Glutamatergic neuron (in vitro differentiated cells): ENCODE results near the gene FOLR2. TPM values are rescaled to one million over a fixed set of nuclear protein-coding genes. Genes with fewer than 3 reads are reported as not detected.
"Not testable (repeated sequence)": the region's sequence is repeated elsewhere in the genome, so short reads cannot be mapped to it uniquely, and the experiment has no call there.

Experiments used
- DNase-seq: peaks from one replicate; pipeline ENCODE4 v3.0.0; 2022
- H3K27ac Mint-ChIP-seq: one replicate; pipeline ENCODE4 v1.8.0; 2020; ENCODE audit warnings: mild to moderate bottlenecking, mixed read lengths, inconsistent platforms; ENCODE audit not compliant: unreplicated experiment
- H3K27me3 Mint-ChIP-seq: one replicate; pipeline ENCODE4 v1.8.0; 2020; ENCODE audit warnings: mild to moderate bottlenecking, moderate library complexity, mixed read lengths, inconsistent platforms; ENCODE audit not compliant: unreplicated experiment
- H3K36me3 Mint-ChIP-seq: one replicate; pipeline ENCODE4 v1.8.0; 2020; ENCODE audit warnings: mild to moderate bottlenecking, mixed read lengths, inconsistent platforms; ENCODE audit not compliant: unreplicated experiment
- H3K4me1 Mint-ChIP-seq: one replicate; pipeline ENCODE4 v1.8.0; 2020; ENCODE audit warnings: mild to moderate bottlenecking, low read depth, mixed read lengths, inconsistent platforms; ENCODE audit not compliant: unreplicated experiment
- H3K4me3 Mint-ChIP-seq: one replicate; pipeline ENCODE4 v1.8.0; 2020; ENCODE audit warnings: mild to moderate bottlenecking, mixed read lengths, inconsistent platforms; ENCODE audit not compliant: unreplicated experiment
- H3K9me3 Mint-ChIP-seq: one replicate; pipeline ENCODE4 v1.8.0; 2020; ENCODE audit warnings: mild to moderate bottlenecking, moderate library complexity, mixed read lengths, inconsistent platforms; ENCODE audit not compliant: unreplicated experiment
- total RNA-seq: library from RNA; stranded (reverse); fragmentation: NEBNext Ultra II Directional; extraction: Animal tissue kit (Norgen Biotek cat#: 25700); gene quantifications from one replicate; pipeline ENCODE4 v1.2.1, GENCODE V29; 2021; ENCODE audit not compliant: unreplicated experiment
- TF ChIP-seq, protein P1 (sequence below): fragments of 200-600 bp; sonication (generic); IDR thresholded peaks from one replicate; pipeline ENCODE4 v1.5.0; 2021; ENCODE audit not compliant: partially characterized antibody, unreplicated experiment

FOLR2 gene
- total RNA-seq, 1 donor from 2014 or later: not detected

DNA sequence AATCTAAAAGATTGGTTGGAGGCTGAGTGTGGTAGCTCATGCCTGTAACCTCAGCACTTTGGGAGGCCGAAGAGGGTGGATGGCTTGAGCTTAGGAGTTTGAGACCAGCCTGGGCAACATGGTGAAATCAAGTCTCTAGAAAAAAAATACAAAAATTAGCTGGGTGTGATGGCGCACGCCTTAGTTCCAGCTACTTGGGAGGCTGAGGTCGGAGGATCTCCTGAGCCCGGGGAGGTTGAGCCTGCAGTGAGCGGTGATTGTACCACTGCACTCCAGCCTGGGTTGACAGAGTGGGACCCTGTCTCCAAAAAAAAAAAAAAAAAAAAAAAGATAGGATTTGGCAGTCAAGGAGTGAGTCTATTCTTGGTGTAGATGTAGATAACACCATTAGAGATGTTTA, 14.0 kb upstream of the FOLR2 start:
- no peaks in the 10 kb centered on the region for H3K4me1 Mint-ChIP-seq
- no peak overlapping the region for H3K27ac Mint-ChIP-seq
- H3K4me3 Mint-ChIP-seq: no peak overlapping the region
- H3K9me3 Mint-ChIP-seq: no peaks in the 10 kb centered on the region
- no peaks in the 10 kb centered on the region for H3K27me3 Mint-ChIP-seq
- TF ChIP-seq, protein P1, sequence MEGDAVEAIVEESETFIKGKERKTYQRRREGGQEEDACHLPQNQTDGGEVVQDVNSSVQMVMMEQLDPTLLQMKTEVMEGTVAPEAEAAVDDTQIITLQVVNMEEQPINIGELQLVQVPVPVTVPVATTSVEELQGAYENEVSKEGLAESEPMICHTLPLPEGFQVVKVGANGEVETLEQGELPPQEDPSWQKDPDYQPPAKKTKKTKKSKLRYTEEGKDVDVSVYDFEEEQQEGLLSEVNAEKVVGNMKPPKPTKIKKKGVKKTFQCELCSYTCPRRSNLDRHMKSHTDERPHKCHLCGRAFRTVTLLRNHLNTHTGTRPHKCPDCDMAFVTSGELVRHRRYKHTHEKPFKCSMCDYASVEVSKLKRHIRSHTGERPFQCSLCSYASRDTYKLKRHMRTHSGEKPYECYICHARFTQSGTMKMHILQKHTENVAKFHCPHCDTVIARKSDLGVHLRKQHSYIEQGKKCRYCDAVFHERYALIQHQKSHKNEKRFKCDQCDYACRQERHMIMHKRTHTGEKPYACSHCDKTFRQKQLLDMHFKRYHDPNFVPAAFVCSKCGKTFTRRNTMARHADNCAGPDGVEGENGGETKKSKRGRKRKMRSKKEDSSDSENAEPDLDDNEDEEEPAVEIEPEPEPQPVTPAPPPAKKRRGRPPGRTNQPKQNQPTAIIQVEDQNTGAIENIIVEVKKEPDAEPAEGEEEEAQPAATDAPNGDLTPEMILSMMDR: no peak
- no peaks in the 10 kb centered on the region for H3K36me3 Mint-ChIP-seq
- no peak for DNase-seq

DNA sequence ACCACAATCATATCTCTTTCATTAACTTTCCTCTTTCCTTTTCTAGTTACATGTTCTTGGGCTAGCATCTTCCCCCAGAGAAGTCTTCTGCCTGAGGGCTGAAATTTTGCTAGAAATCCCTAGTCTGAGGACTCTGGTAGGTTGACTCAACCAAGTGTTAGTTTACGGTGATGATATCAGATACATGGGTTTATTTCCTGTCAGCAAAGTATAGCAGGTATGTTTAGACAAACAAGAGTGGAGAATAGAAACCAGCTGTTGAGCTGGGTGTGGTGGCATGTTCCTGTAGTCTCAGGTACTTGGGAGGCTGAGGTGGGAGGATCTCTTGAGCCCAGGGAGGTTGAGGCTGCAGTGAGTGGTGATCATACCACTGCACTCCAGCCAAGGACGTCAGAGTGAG, 13.4 kb upstream of the FOLR2 start:
- no peak overlapping the region for H3K4me3 Mint-ChIP-seq
- no peak for DNase-seq

DNA sequence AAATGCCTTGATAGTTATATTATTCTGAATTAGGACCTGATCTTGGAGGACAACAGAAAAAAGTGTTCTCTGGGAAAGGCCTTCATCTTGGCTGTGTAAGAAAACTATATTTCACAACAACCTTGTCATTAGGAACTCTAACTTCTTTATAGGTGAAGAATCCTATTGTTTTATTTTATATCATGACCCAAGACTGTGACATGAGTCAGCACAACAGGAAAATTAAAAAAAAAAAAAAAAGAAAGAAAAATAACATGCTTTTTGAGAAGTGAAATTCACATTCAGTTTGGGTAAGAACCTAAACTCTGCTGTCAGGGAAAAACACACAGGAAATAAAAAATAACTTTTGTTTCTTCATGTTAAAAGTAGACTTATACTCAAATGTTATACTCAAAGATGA, 11.7 kb upstream of the FOLR2 start:
- no peak overlapping the region for H3K4me3 Mint-ChIP-seq
- H3K4me1 Mint-ChIP-seq: no peaks in the 10 kb centered on the region
- TF ChIP-seq, protein P1: no peak
- H3K36me3 Mint-ChIP-seq: peaks cover 13% of the 10 kb centered on the region
- H3K9me3 Mint-ChIP-seq: peaks cover 6% of the 10 kb centered on the region
- H3K27ac Mint-ChIP-seq: no peak overlapping the region
- no peak for DNase-seq
- H3K27me3 Mint-ChIP-seq: no peaks in the 10 kb centered on the region

More for the DNA sequence above, 13.4 kb upstream of the FOLR2 start:
- Mint-ChIP-seq H3K9me3 (no peaks in the 10 kb centered on the region), H3K27me3 (no peaks in the 10 kb centered on the region), H3K4me1 (no peaks in the 10 kb centered on the region), H3K36me3 (no peaks in the 10 kb centered on the region), H3K27ac (no peak overlapping the region)
- TF ChIP-seq, protein P1: no peak

DNA sequence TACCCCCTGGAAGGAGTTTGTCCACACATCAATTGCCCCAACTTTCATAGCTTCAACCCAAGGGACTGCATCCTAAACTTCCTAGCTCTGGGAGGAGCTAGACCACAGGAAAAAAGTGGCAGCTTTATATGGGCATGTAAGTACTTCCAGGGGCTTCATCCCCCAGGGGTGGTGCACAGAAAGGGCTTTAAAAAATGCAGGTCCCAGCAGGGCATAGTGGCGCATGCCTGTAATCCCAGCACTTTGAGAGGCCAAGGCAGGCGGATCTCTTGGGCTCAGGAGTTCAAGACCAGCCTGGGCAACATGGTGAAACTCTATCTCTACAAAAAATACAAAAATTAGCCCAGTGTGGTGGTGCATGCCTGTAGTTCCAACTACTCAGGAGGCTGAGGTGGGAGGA, 9.8 kb upstream of the FOLR2 start:
- not testable (repeated sequence) for H3K4me3 Mint-ChIP-seq, H3K9me3 Mint-ChIP-seq, H3K4me1 Mint-ChIP-seq, DNase-seq, H3K27me3 Mint-ChIP-seq
- peak overlapping the region; percentile 16 for H3K27ac Mint-ChIP-seq
- peaks cover 17% of the 10 kb centered on the region for H3K36me3 Mint-ChIP-seq

DNA sequence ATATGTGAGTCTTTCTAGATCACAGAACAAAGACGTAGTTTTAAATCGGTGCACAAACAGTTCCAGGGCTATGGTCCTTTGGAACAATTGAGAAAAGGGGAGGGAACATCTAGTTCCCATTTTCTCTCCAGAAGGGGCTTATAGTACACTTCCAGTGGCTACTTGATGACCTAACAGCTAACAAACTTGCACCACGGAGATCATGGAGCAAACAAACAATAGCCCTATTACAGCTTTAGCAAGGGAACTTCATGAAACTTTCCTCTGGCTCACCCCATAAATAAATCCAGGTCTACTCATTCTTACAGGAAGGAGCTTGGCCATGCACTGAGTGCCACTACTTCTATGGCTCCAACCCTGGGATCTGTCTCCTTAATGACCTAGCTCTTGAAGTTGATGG, 8.3 kb upstream of the FOLR2 start:
- TF ChIP-seq, protein P1: no peak
- Mint-ChIP-seq H3K36me3 (peaks cover 17% of the 10 kb centered on the region), H3K27me3 (no peaks in the 10 kb centered on the region), H3K9me3 (peaks cover 8% of the 10 kb centered on the region), H3K4me1 (no peaks in the 10 kb centered on the region), H3K4me3 (no peak overlapping the region), H3K27ac (no peak overlapping the region)
- no peak for DNase-seq

DNA sequence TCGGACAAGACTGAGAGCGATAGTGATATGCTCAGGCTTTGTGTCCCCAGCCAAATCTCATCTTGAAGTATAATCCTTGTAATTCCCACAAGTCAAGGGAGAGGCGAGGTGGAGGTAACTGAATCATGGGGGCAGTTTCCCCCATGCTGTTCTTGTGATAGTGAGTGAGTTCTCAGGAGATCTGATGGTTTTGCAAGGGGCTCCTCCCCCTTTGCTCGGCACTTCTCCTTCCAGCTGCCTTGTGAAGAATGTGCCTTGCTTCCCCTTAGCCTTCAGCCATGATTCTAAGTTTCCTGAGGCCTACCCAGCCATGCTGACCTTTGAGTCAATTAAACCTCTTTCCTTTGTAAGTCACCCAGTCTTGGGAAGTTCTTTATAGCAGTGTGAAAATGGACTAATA, 7.5 kb upstream of the FOLR2 start:
- TF ChIP-seq, protein P1: no peak
- Mint-ChIP-seq H3K27ac (no peak overlapping the region), H3K9me3 (peaks cover 8% of the 10 kb centered on the region), H3K36me3 (peaks cover 17% of the 10 kb centered on the region), H3K27me3 (no peaks in the 10 kb centered on the region), H3K4me3 (no peak overlapping the region), H3K4me1 (no peaks in the 10 kb centered on the region)
- DNase-seq: no peak
